Activated CD8-positive, alpha-beta T cell treated with anti-CD3 and anti-CD28 coated beads for 36 hours (primary cell): ENCODE data around the gene DYNLL1. TPM values are rescaled to one million over a fixed set of nuclear protein-coding genes. Genes with fewer than 3 reads are reported as not detected.
"Not testable (repeated sequence)": the region's sequence is repeated elsewhere in the genome, so short reads cannot be mapped to it uniquely, and the experiment has no call there.

Experiments
- ATAC-seq: fragments of 200-7000 bp; cut with Tn5 transposase; one replicate; pipeline ENCODE4 v1.10.0; 2021; ENCODE audit warnings: mild to moderate bottlenecking, moderate library complexity
- CTCF ChIA-PET: fragments of 350-600 bp; sonication (Branson Sonifier 250); formaldehyde crosslinking; loops from one replicate; lab custom pipeline; 2021; ENCODE audit warnings: antibody characterized with exemption; lab: Charles Lee
- POLR2A ChIA-PET: fragments of 350-600 bp; sonication (Branson Sonifier 250); formaldehyde crosslinking; loops from one replicate; lab custom pipeline; 2021; ENCODE audit warnings: antibody characterized with exemption; lab: Charles Lee
- DNase-seq: peaks from one replicate; pipeline ENCODE4 v3.0.0-alpha.2; 2020
- H3K27ac Mint-ChIP-seq: one replicate; pipeline ENCODE4 v1.8.0; 2021; ENCODE audit warnings: mild to moderate bottlenecking, mixed read lengths
- H3K27me3 Mint-ChIP-seq: one replicate; pipeline ENCODE4 v1.8.0; 2021; ENCODE audit warnings: mixed read lengths
- H3K36me3 Mint-ChIP-seq: one replicate; pipeline ENCODE4 v1.8.0; 2021; ENCODE audit warnings: low read depth, mixed read lengths
- H3K4me1 Mint-ChIP-seq: one replicate; pipeline ENCODE4 v1.8.0; 2021; ENCODE audit warnings: low read depth, mixed read lengths
- H3K4me3 Mint-ChIP-seq: one replicate; pipeline ENCODE4 v1.8.0; 2021; ENCODE audit warnings: mild to moderate bottlenecking, moderate library complexity, mixed read lengths
- H3K9me3 Mint-ChIP-seq: one replicate; pipeline ENCODE4 v1.8.0; 2021; ENCODE audit warnings: mixed read lengths
- CTCF ChIP-seq: fragments of 200-600 bp; IDR thresholded peaks from one replicate; pipeline ENCODE4 v1.8.0; 2022; ENCODE audit warnings: antibody characterized with exemption, mild to moderate bottlenecking
- intact Hi-C: fragments of 100-400 bp; cut with micrococcal nuclease; formaldehyde crosslinking; loops from one replicate; pipeline ENCODE4 v1.10.0; 2022
- total RNA-seq, 2 experiments: library from RNA; stranded (reverse); gene quantifications; one replicate each; pipeline ENCODE4 v1.2.3, GENCODE V29; 2021

Gene DYNLL1
- total RNA-seq, 2 experiments from 2014 or later: 126 to 137 TPM

GRCh38 chr12:120515496-120515895 is 19.6 kb downstream of the DYNLL1 start:
- no peaks in the 10 kb centered on the region for H3K4me1 Mint-ChIP-seq
- no peak for TF ChIP-seq CTCF
- POLR2A ChIA-PET: no interaction called here
- H3K36me3 Mint-ChIP-seq: peaks cover 10% of the 10 kb centered on the region
- H3K27me3 Mint-ChIP-seq: no peaks in the 10 kb centered on the region
- CTCF ChIA-PET: interaction anchor here (1.7 kb wide), 1 partner anchor 19 kb away, joined by 5 read pairs; no protein-coding TSS in a partner anchor
- H3K27ac Mint-ChIP-seq: no peak overlapping the region
- no peak for ATAC-seq
- no peak overlapping the region for H3K4me3 Mint-ChIP-seq
- no peaks in the 10 kb centered on the region for H3K9me3 Mint-ChIP-seq
- intact Hi-C loops: no loop called here
- DNase-seq: no peak

- ATAC-seq, H3K4me1 Mint-ChIP-seq, H3K27ac Mint-ChIP-seq, CTCF ChIA-PET, H3K27me3 Mint-ChIP-seq, intact Hi-C loops, DNase-seq, POLR2A ChIA-PET, H3K9me3 Mint-ChIP-seq, H3K4me3 Mint-ChIP-seq: not testable (repeated sequence)
- H3K36me3 Mint-ChIP-seq: peaks cover 10% of the 10 kb centered on the region
Measured at GRCh38 chr12:120519324-120519723, 23.4 kb downstream of the DYNLL1 start.

- Mint-ChIP-seq H3K4me1 (peaks cover 6% of the 10 kb centered on the region), H3K9me3 (no peaks in the 10 kb centered on the region), H3K27me3 (no peaks in the 10 kb centered on the region), H3K27ac (no peak overlapping the region), H3K4me3 (no peak overlapping the region), H3K36me3 (peaks cover 7% of the 10 kb centered on the region)
- DNase-seq: no peak
- no peak for ATAC-seq
- ChIA-PET POLR2A (interaction anchor here (0.8 kb wide), 1 partner anchor 81 kb away, joined by 3 read pairs; no protein-coding TSS in a partner anchor), CTCF (no interaction called here)
- intact Hi-C loops: no loop called here
- no peak for TF ChIP-seq CTCF
Measured at GRCh38 chr12:120522568-120522967, 26.7 kb downstream of the DYNLL1 start.

DNA sequence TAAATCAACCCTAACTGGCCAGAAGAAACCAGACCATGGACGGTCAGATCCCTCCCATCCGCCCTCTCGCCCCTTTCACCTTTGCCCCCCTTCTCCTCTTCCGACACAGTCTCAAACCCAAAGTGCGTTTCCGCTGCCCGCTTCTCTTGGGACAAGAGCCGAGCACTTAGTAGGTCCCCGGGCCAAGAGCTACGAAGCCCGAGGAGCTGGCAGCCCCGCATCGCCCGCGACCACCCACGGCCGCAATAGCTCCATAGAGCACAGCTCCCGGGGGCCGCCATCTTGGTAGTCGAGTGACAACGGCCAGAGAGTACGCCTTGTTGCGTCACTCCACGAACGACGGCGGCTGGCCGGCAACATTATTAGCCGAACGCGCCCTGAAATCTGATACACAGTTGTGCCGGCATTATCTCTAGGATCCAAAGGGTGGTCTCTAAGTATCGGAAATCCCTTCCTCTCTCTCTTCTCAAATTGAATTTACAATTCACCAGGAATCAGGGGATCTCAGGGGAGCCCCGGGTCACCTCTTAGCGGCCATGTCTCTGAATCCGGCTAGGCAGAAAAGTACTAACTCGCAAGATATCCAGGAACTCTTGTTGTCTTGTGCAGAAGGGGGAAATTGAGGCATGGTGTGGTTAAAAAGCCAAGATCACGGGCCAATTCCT is 33.1 kb downstream of the DYNLL1 start, which contains the start of gene COQ5:
COQ5 (minus strand) TSS at position 298 of the 665 bp plus-strand sequence; CDS start at position 281, 17 bp downstream.
- CTCF ChIA-PET: interaction anchor here (0.5 to 1.5 kb wide), 7 partner anchors 8 to 531 kb away, joined by 3 to 4 read pairs (median 4); partner anchors contain the start of genes DYNLL1 and SRSF9
- Mint-ChIP-seq H3K9me3 (no peaks in the 10 kb centered on the region), H3K27ac (peak within 1 kb of the TSS; percentile 100), H3K4me1 (peaks cover 19% of the 10 kb centered on the region), H3K4me3 (peak within 1 kb of the TSS; percentile 100), H3K36me3 (peaks cover 4% of the 10 kb centered on the region), H3K27me3 (no peaks in the 10 kb centered on the region)
- DNase-seq: peak; percentile 94
- POLR2A ChIA-PET: interaction anchor here (0.9 to 1.7 kb wide), 3 partner anchors 9 to 92 kb away, joined by 3 to 9 read pairs (median 4); no protein-coding TSS in a partner anchor
- intact Hi-C loops: no loop called here
- ATAC-seq: peak; percentile 96
- TF ChIP-seq CTCF: no peak

DNA sequence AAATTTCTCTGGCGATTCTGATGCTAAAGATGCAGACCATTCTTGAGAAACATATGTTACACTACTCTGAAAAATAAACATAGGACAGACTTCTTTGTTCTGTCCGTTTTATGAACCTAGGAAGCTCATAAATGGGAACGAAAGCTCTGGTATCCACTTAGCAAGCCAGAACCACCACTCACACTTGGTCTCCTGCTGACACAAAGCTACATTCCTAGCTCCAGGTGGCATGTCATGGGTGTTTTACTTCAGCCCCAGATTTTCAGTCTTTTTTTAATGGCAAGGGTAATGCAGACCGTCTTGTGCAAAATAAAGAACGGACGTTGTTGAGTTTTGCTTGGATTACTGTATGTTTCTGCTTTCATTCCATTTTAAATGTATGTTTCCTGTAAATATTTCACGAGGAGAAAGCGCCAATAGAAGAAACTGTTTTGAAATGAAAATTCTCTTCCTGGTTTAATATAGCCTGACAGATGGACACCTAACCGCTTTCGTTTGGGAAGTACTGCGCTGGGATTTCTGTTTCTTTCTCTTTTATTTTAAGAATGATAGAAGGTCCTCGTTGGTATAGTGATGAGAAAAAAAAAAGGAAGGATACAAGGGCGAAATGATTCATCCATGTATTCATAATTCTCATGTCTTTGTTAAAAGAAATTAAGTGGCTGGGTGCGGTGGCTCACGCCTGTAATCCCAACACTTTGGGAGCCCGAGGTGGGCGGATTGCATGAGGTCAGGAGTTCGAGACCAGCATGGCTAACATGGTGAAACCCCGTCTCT is 33.9 kb downstream of the DYNLL1 start:
- H3K27me3 Mint-ChIP-seq: no peaks in the 10 kb centered on the region
- peaks cover 5% of the 10 kb centered on the region for H3K36me3 Mint-ChIP-seq
- POLR2A ChIA-PET: interaction anchor here (1.7 kb wide), 1 partner anchor 9 kb away, joined by 9 read pairs; no protein-coding TSS in a partner anchor
- intact Hi-C loops: no loop called here
- peak overlapping the region; percentile 100 for H3K4me3 Mint-ChIP-seq
- H3K4me1 Mint-ChIP-seq: peaks cover 20% of the 10 kb centered on the region
- DNase-seq (peak; percentile 19), ATAC-seq (no peak)
- H3K27ac Mint-ChIP-seq: peak overlapping the region; percentile 100
- CTCF ChIA-PET: interaction anchor here (1.3 to 1.5 kb wide), 3 partner anchors 9 to 33 kb away, joined by 3 to 4 read pairs (median 4); partner anchors contain the start of gene DYNLL1
- H3K9me3 Mint-ChIP-seq: no peaks in the 10 kb centered on the region
- TF ChIP-seq CTCF: no peak

GRCh38 chr12:120530418-120530761 is 34.5 kb downstream of the DYNLL1 start:
- POLR2A ChIA-PET, ATAC-seq, intact Hi-C loops, H3K9me3 Mint-ChIP-seq, H3K27me3 Mint-ChIP-seq, DNase-seq, H3K27ac Mint-ChIP-seq: not testable (repeated sequence)
- Mint-ChIP-seq H3K4me1 (peaks cover 20% of the 10 kb centered on the region), H3K4me3 (peak overlapping the region; percentile 100), H3K36me3 (peaks cover 10% of the 10 kb centered on the region)
- CTCF ChIA-PET: interaction anchor here (1.4 kb wide), 1 partner anchor 9 kb away, joined by 3 read pairs; no protein-coding TSS in a partner anchor
